Heart left ventricle (tissue), 13 donors: ENCODE data around the gene ZIC2.

ENCODE experiments used
- CTCF ChIP-seq, 12 donors: fragments of 200-600 bp; sonication (generic) in 4 of 12; IDR thresholded peaks; one replicate each; pipeline versions ENCODE4 v1.5.0 to v1.8.0; 2018 to 2022; ENCODE audit warnings: antibody characterized with exemption in 12 of 12, mild to moderate bottlenecking in 5 of 12
- POLR2A ChIP-seq, 2 donors: fragments of 450-650 bp; IDR thresholded peaks; one replicate each; pipeline ENCODE4 v1.6.1; 2017; ENCODE audit warnings: antibody characterized with exemption in 2 of 2, mild to moderate bottlenecking in 2 of 2, moderate library complexity in 2 of 2
- donor health status: ischemic (EF 13 %, LVEDD 7.1; RV severe dilation, severe dysfunction).
- donor health status: DM: no; HTN: yes; CAD: no.
- donor health status: DM: no; HTN: no; CAD: no.
- donor health status: ischemic (EF 25% LVEDD 6.9; RV normal size, moderate dysfunction).
- donor health status: ischemic (EF 25% LVEDD 5.7; RV mildly dilated, moderate dysfunction).
- donor health status: ischemic (EF 35%, LVEDD 5.7; RV mildly dilated, moderate dysfunction).
- donor health status: nonischemic (EF 11% LVEDD 7.7; RV severe dilation, severe dysfunction).
- donor health status: DM: yes; HTN: yes; CAD: no.
- donor health status: PGD.
- donor health status: ischemic (EF 29% LVEDD 5.4; RV normal size, mild dysfunction).
- donor health status: nonischemic (EF 23%, LVEDD 6.1; RV moderate dilation, normal function).

DNA sequence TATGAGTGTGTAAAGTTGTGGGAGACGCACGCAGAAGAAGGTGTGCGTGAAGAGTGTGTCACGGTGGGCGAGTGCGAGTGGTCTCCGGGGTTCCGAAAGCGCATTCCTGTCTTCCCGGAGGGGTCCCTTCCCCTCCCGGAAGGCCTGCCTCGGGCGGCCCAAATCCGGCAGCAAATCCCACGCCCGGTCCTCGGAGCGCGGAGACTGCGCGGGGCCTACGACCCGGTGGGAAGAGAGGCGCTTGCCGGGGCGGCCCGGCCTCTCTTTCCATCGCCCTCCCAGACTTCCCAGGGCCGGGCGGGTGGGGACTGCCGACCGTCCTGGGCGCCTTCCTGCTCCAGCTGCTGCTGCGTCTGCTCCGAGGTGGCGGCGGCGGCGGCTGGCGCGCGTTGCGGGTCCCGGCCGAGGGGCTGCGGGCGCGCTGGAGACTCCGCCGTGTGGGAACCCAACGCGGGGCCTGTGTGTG lies 12.1 kb upstream of the ZIC2 start:
- TF ChIP-seq CTCF (IDR thresholded peaks at IDR 0.05) (no peak), POLR2A (IDR thresholded peaks at IDR 0.05) (no peak)
